ENCODE data around the gene SLIT1.

The SLIT1 gene

DNA sequence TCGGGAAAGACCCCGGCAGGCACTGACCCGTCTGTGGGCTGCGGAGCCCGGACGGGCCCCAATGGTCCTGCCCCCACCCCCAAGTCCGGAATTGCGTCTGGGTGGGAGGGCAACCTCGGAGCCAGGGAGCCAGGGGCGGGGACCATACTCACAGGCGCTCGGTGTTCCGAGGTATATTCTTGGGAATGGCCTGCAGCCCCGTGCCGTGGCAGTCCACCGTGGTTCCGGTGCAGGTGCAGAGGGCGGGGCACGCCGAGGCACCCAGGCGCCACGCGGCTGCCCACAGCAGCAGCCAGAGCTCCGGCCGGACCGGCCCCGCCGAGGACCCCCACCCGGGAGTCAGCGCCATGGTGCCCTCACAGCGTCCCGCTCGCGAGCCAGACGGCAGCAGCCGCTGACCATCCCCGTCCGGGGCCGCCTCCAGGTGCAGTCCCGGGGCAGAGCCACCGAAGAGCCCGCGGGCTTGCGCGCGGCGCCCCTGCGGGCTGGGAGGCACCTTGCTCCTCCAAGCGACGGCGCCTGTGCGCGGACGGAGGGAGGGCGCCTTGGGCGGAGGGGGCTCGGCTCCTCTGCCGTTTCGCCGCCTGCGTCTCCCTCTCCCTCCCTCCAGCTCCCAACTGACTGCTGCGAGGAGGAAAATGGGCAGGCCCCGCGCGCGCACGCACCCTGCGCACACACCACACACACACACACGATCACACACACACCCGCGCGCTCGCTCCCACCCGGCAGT is at the start of gene SLIT1:
TSS of gene SLIT1 (minus strand) at position 634 of the 733 bp plus-strand sequence. CDS start at position 349, 285 bp downstream.
- DNase-seq = no peak

DNA sequence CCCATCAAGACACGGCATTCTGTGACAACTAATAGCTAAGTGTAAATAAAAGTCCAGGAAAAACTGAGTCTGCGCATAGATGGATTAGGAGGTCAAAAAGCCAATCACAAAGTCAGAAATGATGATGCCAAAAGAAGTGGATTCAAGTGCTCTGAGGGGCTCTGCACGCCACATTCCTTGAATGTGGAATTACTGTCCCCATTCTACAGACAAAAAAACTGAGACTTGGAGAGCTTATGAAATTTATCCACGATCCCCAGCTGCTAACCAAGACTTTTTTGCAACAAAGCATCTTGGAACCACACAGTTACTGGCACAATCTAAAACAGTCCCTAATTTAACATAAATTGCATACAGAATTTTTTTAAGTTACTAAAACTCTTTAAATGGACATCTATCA is 49.6 kb upstream of the SLIT1 start:
- no peak for DNase-seq

DNA sequence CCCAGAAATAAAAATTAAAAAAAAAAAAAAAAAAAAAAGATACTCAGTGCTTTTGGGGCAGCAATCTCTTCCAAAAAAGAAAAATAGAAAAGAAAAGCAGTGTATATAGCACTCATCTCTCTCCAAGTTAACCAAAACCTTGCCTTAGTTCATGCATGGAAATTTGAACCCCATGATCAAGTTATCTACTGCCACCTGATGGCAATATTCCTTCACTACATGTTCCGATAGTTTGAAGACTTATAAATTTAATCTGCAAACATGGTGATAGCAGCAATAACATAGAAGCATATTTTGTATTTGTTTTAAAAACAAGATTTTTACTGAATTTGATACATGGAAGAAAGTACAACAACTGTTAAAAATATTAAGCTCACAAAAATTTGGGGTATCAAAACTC is 48.6 kb upstream of the SLIT1 start:
- peak in 1 of 2 donors; percentile 25 for DNase-seq

DNA sequence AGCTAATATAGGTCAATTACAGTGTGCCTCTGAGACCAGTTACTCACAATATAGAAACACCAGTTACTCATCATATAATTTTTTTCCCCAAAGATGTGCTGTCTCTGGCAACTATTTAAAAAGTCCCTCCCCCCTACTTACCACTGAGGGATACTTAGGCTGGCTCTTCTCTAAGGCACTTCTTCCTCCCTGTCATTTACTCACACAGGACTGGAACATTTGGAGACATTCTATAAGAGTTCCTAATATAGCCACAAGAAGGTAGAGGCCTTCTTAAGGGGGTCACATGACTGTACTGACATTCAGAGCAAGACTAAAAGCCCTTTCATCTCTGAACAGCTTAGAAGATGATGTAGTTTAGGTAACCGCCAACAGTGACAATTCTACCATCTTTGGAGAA is 44.4 kb upstream of the SLIT1 start:
- DNase-seq = no peak

- DNase-seq = no peak
These were observed 43.7 kb upstream of the SLIT1 start for GRCh38 chr10:97229322-97230015.

- DNase-seq = no peak
These were observed 43.0 kb upstream of the SLIT1 start for GRCh38 chr10:97228775-97229157.

- no peak for DNase-seq
These were observed 42.5 kb upstream of the SLIT1 start for GRCh38 chr10:97228130-97228774.

- DNase-seq = no peak
These were observed 40.6 kb upstream of the SLIT1 start for GRCh38 chr10:97226398-97226797.

DNA sequence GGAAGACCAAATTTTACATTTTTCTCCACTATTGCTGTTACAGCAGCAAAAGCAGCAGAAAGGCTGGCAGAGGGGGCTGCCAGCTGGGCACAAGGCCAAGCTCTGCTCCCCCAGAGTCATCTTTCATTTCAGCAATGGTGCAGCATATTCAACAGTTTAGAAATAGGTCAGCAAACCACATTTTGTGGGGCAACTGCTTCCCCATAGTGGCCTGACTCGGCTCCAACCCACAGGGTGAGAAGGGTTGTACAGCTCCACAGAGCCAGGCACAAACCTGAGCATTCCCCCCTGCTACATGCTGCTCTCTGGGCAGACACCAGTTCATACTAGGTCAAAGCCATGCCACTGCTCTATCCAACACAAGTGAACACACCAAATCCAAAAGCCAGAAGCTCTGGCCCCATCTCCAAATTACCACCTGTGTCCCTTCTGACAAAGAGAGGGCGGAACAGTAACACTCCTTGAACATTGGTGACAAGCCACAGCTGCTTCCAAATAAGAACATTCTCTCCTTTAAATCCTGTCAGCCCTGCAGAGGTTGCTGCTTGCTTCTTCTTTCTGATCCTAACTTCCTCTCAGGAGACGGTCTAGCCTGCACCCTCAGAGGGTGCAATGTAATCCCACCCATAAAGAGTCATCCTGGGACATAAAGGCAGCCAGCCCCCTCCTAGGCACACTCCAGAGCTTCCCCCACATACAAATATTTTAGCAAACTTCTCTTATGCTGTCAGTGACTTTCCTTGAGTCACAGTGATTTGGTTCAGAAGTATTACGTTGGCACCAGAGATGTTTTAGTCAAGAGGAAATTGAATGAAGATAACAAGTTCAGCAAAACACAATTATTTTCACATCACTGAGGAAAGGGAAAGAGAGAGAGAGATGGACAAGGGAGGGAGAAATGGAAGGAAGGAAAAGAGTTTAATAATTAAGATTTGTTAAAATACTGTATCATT is 39.0 kb upstream of the SLIT1 start:
- no peak for DNase-seq

- DNase-seq = no peak
These were observed 36.7 kb upstream of the SLIT1 start for GRCh38 chr10:97222326-97222961.

DNA sequence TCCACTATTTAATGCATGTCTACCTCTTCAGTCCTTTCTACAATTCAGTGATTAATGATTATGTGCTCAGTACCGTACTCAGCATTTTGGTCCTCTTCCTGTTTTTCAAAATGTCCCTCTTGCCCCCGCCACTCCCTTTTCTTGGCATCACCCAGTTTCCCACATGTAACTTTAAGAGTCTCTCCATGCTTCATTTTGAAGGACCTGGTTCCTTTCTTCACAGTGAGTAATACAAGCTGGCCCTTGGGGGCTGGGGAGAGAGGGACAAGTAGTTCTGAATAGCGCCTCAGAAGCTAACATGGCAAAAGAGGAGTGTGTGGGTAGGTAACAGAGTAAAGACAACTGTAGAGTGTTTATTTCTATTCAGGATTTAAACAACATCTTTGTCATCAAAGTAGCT is 34.6 kb upstream of the SLIT1 start:
- DNase-seq = no peak

GRCh38 chr10:97217299-97217698 is 31.5 kb upstream of the SLIT1 start:
- no peak for DNase-seq

DNA sequence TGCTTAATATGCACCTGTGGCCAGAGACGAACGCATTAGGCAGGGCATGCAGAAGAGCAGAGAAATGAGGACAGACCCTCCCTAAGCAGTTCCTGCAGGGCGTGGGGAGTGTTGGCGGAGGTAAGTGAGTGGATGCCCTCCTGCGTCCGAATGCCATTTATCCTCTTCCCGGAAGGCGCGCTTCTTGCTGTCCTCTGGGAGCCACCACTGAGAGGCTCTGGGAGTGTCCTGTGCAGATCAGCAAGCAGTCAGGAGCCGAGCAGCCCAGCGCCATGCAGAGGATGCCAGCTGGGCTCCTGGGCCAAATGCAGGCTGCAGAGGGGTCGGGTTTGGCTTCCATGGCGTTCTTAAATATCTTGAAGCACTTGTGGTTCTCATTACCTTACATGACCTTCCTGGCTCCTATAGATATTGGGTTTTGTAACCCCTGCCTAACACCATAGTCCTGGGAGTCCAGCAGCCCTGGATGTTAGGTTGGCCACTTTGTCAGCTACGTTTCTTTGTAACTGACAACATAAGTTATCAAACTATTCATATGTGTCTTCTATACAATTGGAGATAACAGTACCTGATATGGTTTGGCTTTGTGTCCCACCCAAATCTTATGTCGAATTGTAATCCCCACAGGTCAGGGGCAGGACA is 30.0 kb upstream of the SLIT1 start:
- DNase-seq = no peak

- no peak for DNase-seq
These were observed 27.7 kb upstream of the SLIT1 start for GRCh38 chr10:97213431-97213830.

DNA sequence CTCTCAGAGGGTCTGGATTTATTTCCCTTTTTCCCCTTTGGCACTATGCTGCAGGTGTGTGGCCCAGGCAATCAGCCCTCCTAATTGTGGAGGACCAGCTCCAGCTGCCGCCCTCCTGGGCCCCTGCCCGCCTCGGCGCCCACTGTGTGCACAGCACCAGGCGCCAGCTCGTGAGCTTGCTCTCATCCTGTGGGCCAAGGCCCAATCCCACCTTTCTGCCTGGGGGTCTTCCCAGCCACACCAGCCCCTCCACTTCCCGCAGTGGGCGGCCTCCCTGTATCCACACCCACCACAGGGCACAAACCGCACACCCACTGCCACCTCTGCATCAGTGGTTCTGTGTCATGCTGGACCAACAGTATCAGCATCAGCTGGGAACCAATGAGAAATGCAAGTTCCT is 25.5 kb upstream of the SLIT1 start:
- DNase-seq = no peak

GRCh38 chr10:97210543-97210960 is 24.8 kb upstream of the SLIT1 start:
- peak; percentile 38 to 69 for DNase-seq

GRCh38 chr10:97207756-97208346 is 22.1 kb upstream of the SLIT1 start:
- no peak for DNase-seq

DNA sequence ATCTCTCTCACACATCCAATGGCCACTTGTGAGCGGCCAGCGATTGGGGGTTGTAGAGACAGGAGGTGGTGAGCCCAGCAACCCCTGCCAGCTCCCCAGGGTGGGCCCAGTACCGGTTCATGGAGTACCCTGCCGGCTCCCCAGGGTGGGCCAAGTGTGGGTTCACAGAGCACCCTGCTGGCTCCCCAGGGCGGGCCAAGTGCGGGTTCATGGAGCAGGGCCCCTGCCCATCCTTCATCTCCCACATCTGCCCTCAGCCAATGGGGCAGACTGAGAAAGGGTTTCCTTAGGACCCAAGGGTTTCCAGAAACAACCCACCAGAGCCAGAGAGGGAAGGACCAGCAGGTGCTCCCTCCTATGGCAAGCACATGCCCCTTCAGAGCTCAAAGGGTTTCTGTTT is 21.4 kb upstream of the SLIT1 start:
- no peak for DNase-seq

DNA sequence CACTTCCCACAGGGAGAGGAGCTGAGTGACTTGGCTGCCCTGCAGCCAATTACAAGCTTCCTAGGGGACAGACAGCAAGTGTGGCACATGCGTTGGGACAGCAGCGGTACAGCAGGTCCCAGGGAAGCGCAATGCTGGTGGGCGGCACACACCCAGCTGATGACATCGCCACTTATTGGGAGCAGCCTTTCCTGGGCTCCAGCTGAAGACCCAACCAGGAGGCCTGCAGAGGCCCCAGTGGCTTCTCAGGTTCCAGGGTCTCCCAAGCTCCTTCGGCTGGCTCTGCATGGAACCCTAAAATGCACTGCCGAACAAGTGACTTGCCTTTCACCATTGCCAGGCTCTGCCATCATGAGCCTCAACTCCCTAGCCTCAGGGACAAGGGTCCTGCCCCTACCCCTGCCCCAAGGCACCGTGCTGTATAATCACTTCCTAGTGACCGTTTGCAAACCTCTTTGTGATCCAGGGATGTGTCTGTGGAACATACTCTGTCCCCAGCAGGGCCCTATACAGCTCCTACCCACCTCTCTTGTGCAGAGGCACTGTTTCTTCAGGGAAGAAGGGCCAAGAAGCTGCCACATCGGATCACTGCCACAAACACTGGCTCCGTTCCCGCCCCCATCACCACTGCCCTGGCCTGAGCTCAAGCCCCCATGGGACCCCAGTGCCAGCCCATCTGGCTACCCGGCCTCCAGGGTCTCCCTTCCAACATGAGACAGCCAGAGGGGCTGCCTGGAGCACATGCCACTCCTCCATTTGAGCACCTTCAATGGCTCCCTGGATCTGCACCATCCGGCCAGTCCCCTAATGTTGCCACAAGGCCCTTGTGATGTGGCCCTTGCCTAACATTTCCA is 19.3 kb upstream of the SLIT1 start:
- no peak for DNase-seq

GRCh38 chr10:97203220-97203619 is 17.5 kb upstream of the SLIT1 start:
- no peak for DNase-seq
